GM21619 (cell line): ENCODE measurements around the gene MAML2.

ENCODE experiments used
- ATAC-seq: cut with Tn5 transposase; IDR thresholded peaks from one replicate; pipeline ENCODE4 v1.9.1; 2021; ENCODE audit not compliant: unreplicated experiment

The MAML2 gene

DNA sequence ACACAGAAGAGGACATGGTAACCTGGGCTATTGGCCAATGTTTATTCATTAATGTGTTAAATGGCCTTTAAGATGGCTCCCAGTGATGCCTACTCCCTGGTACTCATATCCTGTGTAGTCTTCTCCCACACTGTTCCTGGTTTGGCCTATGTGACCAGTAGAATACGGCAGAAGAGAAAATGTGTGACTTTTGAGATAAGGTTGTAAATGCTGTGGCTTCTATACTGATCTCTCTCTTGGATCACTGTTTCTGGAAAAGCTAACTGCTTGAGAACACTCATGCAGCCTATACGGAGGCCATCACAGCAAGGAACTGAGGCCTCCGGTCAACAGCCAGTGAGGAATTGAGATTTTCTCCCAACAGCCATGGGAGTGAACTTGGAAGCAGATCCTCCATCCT is 24.1 kb downstream of the MAML2 start:
- ATAC-seq, result no peak

DNA sequence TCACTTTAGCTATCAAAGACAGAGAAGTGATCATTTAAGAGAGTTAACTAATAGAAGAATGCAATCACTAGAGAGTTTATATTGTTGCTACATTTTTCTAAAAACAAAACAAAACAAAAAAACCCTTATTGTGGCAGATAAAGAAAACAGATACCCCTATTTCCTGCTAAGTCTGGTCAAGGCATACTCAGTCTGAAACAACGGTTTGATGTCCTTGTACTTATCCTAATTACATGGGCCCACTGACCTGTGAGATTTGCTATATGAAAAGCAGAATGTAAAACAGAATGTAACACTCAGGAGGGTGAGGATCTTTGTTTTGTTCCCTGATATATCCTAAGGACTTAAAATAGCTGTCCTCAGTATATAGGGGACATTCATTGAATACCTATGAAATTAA is 24.6 kb downstream of the MAML2 start:
- no peak for ATAC-seq

DNA sequence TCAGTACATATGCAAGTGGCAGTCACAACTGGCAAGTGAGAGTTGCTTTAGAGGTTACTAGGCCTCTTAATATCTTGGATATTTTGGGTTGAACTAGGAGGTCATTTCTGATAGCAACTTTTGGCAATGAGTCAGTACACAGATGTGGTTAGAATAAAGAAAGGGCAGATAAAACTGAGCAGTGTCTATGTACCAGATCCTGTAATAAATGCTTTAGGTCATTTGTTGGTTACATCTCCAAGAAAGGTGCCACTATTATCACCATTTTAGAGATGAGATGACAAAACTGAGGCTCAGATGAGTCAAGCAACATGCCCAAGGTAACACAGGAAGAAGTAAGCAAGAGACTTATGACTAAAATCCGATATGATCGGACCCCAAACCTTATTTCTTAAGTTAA is 25.0 kb downstream of the MAML2 start:
- ATAC-seq, result no peak

DNA sequence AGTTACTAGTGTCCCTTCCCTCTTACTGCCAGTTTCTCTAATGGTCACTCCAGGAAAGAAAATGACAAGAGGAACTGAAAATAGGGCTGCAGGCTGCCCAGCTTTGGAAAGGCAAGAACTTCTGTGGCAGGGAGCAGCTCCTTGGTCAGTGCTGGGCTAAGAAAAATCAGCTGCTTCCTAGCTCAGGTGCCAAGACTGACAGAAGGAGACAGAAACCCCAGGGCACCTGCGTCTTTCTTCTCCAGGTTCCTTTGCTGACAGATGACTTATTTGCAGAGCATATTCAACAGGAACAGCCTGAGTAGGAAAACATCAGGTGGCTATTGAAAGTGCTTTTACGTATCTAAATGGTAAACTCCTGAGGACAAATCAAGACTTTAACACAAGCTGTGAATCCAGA is 25.4 kb downstream of the MAML2 start:
- no peak for ATAC-seq

DNA sequence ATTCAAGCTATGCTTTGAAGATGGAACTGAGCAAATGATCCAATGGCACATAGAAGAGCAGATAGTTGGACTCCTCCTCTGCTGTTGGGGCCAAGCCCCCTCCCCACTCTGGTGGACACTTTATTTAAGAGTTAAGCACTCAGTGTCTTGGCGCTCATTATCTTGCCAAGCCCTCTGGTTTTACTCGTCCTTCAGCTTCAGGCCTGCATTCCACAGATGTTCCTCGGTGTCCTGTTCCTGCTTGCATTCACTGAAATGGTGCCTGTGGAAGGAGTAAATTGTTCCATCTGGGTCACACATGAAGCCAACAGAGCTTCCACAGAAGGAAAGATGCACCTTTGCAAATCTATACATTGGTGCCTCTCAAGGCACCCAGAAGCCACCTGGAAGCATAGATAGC is 26.1 kb downstream of the MAML2 start:
- ATAC-seq, result no peak

DNA sequence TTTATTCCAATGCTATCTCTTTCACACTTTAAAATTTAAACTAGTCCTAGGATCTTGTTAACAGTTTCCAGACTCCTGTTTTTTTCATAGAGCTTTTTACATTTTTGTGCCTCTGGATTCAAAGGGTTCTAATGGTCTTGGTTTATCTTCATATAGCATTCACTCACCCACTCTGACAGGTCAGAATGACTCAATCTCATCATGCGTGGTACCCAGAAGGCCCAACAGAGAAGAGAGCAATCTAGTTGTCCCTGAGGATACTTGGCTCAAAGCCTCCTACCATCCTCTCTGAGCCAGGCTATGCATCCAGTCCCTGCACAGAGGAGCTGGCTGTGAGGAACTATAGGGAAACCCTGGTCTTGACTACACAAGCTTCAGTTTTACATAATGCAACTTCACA is 27.5 kb downstream of the MAML2 start:
- no peak for ATAC-seq

DNA sequence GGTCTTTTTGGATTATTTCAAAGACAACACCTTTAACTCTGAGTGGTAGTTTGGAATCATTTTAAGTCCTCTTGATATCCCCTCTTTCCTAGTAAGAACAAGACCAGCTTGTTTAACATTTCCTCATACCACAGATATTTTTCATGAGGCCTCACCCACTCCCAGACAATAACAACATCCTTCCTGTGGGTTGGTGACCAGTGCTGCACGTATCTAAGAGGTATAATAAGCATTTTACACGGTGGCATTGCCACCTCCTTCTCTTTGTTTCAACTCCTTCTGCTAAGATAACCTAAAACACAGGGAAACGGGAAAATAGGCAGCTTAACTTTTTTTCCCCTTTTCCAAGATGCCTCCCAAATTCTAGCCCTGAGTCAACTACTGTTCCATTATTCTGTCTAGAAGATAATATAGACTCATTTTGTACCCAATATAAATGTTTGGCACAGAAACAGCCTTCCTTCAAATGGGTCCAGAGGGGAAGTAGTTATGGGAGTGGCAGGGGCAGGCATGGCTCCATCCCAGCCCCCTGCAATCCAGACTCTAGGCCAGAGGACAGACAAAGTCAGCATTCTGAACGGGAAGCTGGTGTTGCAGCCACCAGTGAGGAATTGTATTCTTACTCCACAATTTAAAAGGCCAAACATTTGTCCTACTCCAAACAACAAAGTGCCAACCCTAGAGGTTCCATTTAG is 28.5 kb downstream of the MAML2 start:
- no peak for ATAC-seq

DNA sequence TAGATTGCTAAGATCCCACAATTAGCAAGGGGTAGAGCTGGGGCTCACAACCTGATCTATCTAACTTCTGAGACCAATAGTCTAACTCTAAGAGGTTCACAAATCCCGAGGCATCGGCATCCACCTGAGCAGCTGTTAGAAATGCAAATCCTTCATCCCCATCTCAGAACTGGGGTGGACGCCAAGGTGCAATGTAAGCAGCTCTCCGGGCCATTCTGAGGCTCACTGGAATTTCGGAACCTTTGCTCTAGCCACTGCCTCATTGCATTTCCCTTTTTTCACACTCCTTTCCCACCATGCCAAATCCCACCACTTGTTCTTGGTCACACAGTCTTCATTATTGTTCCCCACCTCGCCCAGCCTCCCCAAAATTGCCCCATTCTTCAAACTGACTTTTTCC is 29.8 kb downstream of the MAML2 start:
- no peak for ATAC-seq

DNA sequence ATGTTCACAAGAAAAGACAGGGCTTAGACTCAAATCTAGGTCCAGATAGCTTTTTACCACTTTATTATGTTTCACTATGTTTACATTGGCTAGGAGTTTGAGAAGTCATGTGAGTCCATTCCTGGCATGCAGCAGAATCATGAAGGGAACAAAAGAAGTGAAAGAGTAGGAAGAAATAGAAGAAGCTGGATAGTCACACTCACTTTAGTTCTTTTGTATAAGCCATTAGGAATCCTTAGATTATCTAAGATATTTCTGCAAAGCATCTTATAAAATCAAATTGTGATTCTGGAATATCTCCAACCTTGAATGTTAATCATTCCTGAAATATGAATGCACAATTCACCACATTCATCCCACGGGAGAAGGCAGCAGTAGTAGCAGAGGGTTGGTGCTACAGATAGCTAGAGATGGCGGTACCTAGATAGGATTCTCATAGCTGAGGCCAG is 31.9 kb downstream of the MAML2 start:
- ATAC-seq, result no peak

DNA sequence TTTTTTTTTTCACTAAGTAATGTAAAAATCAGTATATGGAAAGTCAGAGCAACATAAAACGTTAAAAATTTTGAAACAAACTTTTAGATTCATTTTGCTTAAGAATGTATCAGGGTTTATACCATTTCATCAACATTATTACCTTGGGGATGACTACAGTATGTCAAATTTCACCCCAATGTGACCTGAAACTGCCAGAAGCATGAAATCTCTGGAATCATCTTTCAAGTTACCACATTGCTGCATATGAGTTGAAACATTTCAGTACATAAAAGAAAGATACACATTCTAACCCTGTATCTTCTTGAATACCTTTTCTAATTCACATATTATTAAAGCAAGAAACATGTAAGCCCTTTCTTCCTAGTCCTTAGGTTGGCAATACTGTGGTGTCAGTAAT is 32.8 kb downstream of the MAML2 start:
- no peak for ATAC-seq

DNA sequence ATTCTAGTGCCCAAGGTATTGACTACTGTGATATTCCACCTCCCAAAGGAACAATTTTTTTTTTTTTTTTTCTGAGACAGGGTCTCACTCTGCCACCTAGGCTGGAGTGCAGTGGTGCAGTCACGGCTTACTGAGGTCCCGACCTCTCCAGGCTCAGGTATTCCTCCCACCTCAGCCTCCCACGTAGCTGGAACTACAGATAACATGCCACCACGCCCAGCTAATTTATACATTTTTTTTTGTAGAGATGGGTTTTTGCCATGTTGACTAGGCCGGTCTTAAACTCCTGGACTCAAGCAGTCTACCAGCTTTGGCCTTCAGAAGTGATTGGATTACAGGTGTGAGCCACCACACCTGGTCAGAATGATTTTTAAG is 33.4 kb downstream of the MAML2 start:
- no peak for ATAC-seq

DNA sequence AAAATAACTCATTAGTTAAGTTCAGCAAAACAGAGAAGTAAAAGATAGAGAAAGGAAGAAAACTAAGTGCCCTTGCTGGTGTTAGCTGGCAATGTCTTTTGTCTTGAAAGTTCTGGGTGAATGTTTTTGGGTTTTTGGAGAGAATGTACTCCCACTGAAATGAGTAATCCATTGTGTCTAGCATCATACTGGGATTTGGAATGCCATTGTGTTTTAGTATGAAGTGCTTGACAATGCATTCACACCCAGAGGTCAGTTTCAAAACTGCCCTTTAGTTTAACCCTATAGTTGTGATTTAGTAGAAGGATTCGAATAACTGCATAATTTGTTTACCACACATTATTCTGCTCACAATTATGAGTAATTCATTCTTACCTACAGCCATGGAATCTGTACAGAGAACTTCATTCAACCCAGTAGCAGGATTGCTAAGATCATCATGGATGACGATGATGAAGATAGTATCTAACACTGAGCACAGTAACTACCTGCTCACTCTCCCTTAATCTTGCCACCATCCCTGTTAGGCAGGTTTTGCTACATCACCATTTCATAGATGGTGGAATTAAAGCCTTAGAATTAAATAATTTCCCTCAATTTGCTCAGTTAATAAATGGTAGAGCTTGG is 33.9 kb downstream of the MAML2 start:
- no peak for ATAC-seq

DNA sequence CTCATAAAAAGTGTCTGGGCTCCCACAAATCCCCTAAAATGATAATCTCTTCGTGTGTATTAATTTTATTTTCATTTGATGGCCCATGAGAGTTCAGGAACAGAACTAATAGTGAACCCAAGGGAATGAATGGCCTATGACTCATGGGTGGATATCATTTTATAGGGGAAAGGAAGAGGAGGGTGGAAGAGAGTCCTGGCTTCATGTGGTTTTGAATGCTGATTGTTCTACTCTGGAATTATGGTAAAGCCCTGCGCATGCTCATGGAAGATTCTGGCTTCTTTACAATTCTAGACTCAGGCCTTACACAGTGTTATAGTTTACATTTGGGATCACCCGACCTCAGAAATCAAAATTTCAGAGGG is 35.2 kb downstream of the MAML2 start:
- no peak for ATAC-seq

DNA sequence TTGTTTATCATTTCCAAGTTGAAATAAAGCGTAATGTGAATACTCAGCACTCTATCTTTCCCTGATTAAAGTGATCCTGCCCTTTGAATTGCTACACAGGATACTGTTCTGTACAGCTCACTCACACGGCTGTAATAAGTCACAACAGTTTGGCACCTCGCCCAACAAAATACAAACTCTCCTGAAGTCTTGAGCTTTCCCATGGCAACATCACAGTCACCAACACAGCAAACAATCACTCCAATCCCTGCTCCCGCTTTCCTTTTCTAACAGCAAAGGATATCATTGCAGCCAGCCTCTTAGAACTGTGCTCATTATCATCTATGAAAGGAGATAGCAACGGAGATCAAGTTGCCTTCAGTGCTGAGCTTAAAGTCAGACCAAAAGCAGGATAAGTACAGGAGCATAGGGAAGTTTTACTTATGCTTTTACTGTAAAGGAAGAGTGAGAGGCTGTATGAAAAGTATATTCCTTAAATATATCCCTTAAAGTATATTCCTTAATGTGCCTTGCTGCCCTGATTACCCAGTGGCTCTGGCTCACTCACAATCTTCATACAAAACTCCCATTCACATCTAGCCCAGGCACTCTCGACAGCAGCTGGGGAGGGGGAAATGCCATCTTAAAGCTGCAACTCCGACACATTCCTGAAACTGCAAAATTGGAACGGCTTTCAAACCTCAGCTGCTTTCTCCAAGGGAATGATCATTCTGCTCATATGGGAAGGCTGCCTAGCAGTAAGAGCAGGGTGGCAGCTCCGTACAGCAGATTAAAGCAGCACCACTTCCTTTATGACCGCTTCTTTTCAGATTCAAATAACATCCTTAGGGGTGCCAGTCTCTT is 35.8 kb downstream of the MAML2 start:
- ATAC-seq, result no peak

DNA sequence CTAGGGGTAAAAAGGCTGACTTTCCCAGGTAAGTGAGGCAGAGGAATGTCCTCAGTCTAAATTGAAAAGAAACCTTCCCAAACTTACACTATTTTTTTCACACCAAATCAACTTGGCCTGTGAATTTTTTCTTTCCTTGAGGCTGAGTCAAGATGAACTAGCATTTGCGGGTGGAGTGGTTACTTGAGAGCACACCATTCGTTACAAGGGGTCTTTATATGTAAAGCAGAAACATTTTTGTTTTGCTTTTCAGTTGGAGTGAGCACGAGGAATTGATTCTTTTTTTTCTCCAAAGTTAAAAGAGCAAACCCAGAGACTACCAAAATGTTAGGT is 36.4 kb downstream of the MAML2 start:
- ATAC-seq, result no peak

DNA sequence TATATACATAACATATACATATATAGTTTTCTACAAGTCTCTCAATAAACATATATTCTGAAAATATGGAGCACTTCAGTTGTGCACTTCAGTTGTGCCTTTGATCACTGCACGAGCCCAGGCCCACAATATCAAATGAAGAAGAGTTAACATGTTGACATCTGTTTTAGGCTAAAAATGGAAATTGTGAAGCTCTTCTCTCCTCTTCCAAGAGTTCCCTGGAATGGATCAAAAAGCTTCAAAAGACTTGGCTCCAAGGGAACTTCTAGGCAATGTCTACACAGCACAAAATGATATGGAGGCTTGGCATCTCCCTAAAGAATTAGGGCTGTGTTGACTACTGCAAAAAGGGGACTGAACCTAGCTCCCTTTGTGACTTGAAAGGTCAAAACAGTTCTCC is 36.9 kb downstream of the MAML2 start:
- no peak for ATAC-seq

DNA sequence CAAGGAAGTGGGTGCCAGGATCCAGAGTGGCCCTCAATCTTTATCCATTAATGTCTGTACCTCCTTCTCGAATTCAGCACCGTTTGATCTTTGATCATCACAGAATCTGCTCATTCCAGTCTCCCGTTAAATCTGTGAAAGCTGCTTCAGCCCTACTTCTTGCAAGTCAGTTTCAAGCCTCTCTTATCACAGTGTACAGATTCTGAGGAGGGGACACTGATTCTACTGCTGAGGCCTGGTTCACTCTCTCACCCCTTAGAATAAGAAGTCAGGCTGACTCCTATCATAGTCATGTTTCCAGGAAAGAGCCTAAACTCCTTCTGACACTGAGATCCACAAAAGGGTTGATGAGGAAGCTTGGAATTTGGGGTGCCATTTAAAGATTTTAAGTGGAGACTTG is 39.0 kb downstream of the MAML2 start:
- ATAC-seq, result no peak

DNA sequence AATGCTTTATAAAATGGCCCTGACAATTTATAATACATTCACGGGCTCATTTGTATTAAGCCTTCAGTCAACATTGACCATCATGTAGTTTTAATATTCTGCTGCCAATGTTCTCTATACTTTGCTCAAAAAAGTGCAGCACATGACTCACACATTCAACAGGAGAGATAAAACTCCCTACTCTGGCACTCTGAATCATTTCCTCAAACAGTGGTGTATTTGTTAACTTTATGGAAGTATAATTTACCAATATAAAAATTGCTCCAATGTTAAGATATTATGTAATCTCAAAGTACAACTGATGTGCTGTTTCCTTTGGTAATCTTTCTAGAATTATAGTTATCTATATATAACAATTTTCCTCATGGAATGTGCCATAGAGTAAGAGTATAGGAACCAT is 39.9 kb downstream of the MAML2 start:
- no peak for ATAC-seq

DNA sequence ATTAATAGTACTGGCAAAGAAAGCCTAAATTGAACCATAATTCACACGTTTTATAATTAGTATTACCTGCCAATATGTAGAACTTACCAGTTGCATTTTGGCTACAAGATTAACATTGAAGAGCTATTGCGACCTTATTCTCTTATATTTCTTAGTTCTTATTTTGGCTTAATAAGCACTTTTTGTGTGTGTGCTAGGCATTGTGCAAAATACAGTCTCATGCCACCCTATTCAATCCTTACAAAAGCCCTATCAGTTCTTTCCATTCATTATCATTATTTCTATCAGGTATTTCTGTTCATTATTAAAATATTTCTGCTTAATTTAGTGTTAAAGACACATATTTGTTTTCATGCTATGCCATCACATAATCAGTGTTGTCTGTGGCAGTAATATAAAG is 41.2 kb downstream of the MAML2 start:
- ATAC-seq, result no peak

DNA sequence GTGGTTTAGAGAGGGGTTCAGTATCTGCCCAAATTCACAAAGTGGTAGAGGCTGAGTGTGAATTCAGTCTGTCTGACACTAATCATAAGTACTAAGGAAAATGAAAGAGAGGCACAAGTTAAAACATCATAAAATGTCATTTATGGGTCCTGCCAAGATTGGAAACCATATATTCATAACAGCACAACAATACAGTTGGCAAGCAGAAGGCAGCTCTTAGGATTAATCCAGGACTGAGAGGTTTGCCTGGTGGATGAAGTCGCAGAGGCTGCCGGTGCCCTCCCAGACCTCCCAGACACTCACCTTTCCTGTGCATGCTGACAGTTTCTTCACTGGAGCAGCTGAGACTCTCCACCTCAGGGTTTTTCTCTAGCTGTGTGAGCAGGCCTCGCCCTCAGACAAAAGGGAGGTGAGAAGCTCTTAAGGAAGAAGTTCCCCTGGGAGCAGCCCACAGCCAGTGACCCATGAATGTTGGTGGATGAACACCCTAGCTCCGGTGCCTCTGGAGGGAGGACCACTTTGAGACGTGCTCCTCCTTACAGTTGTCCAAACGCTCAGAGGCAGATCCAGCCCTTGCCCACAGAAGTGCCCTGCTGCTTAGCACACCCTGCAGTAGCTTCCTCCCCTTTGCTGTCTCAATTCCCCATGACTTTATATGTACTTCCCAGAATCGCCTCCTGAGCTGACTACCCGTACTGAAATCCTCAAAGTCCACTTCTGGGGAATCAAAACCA is 43.7 kb downstream of the MAML2 start:
- ATAC-seq, result no peak

DNA sequence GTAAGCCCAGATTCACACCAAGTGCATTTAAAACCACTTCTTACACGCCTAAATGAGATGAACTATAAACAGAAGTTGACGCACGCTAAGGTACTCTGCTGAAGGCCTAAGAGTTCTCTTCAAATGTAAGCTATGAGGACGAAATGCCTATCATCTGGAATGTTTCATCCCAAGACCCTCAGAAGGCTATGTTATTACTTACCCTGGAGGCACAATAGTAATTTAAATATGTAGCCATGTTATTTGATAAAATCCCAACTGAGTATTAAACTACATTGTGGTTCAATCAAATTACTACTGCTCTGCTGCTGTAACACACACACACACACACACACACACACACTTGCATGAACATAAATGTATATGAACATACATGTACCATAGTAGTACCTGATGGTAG is 47.6 kb downstream of the MAML2 start:
- ATAC-seq, result no peak

DNA sequence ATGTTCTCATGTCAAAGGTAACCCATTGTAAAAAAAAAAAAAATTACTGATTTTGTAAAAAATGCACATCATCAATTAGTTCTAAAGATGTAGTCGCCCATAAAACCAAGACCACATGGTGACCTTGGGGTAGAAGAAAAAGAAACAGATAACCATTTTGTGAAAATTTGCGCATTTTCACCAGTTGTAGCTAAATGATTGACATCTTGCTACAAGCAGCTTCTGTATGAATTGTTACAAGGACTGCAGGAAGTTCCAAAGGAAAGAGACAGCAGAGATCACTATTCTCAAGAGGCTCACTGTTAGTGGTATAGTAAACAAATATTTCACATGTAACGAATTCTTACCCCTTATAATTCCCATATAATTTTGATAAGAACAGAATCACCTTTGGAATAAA is 48.7 kb downstream of the MAML2 start:
- ATAC-seq, result no peak
